Measurements from ENCODE around the gene PITPNM1.

The PITPNM1 gene

DNA sequence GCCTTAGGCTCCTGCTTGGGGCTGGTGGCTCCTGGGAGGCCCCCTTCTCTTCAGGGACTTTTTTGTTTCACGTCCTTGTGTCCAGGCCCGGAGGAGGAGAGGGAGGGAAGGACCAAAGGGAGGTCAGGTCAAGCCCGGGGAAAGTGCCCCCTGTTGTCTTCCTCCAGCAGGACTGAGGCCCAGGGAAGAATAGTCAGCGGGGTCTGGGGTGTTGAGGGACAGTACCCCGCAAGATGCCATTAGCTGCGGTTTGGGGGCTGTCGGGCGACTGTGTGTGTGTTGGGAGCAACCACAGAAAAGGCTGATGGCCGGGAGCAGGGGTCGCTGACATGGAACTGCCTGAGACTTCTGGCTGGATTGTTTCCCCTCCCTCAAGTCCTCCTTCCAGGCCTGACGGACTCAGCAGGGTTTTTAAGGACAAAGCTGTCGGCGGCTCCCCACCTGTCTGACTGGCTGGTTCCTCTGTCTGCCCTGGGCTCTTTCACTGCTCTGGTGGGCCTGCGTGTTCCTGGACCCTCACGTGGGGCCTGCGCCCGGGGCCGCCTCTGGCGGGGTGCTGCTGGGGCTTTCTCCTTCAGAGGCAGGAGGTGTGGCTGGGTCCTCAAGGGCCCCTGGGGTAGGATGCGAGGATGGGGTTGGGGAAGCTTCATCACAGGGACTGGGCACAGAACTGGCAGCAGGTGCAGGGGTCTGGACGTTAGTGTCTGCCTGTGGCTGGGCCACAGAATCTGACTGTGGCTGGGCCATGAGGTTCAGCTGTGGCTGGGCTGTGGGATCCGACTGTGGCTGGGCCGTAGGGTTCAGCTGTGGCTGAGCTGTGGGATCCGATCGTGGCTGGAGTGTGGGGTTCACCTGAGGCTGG lies 54.1 kb downstream of the PITPNM1 start:
- Histone ChIP-seq H3K9me3 (ENCODE audit: insufficient read depth, low read depth, low read length) (no peaks in the 10 kb centered on the region), H3K4me1 (ENCODE audit: insufficient read depth, low read length, poor library complexity, severe bottlenecking) (no peaks in the 10 kb centered on the region), H2AFZ (ENCODE audit: low read length) (no peak overlapping the region), H3K4me3 (ENCODE audit: low read length, poor library complexity, severe bottlenecking) (no peak overlapping the region), H3K9me2 (replicated peaks; ENCODE audit: low read depth, low read length) (no peaks in the 10 kb centered on the region), H3K27me3 (ENCODE audit: insufficient read depth, low read length, poor library complexity, severe bottlenecking) (no peaks in the 10 kb centered on the region), H3K36me3 (ENCODE audit: insufficient read depth, low read length) (no peaks in the 10 kb centered on the region), H3K4me2 (ENCODE audit: low read depth, low read length, poor library complexity, severe bottlenecking) (no peak overlapping the region), H4K20me1 (ENCODE audit: insufficient read depth, low read length, poor library complexity, severe bottlenecking) (no peaks in the 10 kb centered on the region), H3F3A (ENCODE audit: low read depth) (no peaks in the 10 kb centered on the region), H3K79me2 (ENCODE audit: insufficient read depth, low read length) (no peaks in the 10 kb centered on the region), H3K9ac (ENCODE audit: low read depth, low read length, poor library complexity, severe bottlenecking) (no peak overlapping the region)
- TF ChIP-seq, protein P1, sequence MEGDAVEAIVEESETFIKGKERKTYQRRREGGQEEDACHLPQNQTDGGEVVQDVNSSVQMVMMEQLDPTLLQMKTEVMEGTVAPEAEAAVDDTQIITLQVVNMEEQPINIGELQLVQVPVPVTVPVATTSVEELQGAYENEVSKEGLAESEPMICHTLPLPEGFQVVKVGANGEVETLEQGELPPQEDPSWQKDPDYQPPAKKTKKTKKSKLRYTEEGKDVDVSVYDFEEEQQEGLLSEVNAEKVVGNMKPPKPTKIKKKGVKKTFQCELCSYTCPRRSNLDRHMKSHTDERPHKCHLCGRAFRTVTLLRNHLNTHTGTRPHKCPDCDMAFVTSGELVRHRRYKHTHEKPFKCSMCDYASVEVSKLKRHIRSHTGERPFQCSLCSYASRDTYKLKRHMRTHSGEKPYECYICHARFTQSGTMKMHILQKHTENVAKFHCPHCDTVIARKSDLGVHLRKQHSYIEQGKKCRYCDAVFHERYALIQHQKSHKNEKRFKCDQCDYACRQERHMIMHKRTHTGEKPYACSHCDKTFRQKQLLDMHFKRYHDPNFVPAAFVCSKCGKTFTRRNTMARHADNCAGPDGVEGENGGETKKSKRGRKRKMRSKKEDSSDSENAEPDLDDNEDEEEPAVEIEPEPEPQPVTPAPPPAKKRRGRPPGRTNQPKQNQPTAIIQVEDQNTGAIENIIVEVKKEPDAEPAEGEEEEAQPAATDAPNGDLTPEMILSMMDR (conservative IDR thresholded peaks at IDR 0.05; ENCODE audit: low read length): no peak
- no peak for TF ChIP-seq EZH2phosphoT487 (IDR thresholded peaks at IDR 0.05; ENCODE audit: borderline replicate concordance)

DNA sequence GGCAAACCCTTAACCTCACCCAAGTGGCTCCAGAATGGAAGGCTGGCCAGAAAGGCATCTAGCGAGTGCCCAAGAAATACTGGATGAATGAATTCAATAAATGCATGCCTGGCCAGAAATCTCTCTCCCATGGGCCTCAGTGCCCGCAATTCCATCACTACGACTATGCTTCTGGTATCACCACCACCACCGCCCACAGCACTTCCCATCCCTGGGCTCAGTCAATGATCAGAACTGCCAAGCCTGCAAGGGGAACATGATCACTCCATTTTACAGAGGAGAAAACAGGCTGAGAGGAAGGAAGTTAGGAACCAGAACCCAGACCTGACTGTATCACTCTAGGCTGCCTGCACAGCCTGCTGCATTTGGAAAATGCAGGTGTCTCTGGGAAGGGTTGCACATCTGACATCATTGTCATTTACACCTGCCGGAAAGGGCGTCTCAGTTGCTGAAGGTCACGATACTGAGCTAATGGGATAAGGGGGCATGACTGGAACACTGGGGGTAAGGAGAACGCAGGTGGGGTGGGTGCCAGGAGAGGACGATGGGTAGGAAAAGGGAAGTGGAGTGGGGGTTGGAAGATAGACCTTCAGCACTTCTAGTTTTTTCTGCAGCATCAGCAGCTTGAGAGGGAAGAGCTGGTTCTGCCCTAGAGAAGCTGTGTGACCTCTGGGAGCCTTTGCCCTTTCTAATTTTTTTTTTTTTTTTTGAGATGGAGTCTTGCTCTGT lies 55.9 kb downstream of the PITPNM1 start:
- no peaks in the 10 kb centered on the region for H3F3A ChIP-seq (ENCODE audit: low read depth)
- H3K9me3 ChIP-seq (ENCODE audit: insufficient read depth, low read depth, low read length): no peaks in the 10 kb centered on the region
- no peaks in the 10 kb centered on the region for H3K27me3 ChIP-seq (ENCODE audit: insufficient read depth, low read length, poor library complexity, severe bottlenecking)
- H3K4me3 ChIP-seq (ENCODE audit: low read length, poor library complexity, severe bottlenecking): no peak overlapping the region
- H3K36me3 ChIP-seq (ENCODE audit: insufficient read depth, low read length): no peaks in the 10 kb centered on the region
- no peaks in the 10 kb centered on the region for H4K20me1 ChIP-seq (ENCODE audit: insufficient read depth, low read length, poor library complexity, severe bottlenecking)
- H3K9me2 ChIP-seq (replicated peaks; ENCODE audit: low read depth, low read length): no peaks in the 10 kb centered on the region
- H3K79me2 ChIP-seq (ENCODE audit: insufficient read depth, low read length): no peaks in the 10 kb centered on the region
- H3K4me2 ChIP-seq (ENCODE audit: low read depth, low read length, poor library complexity, severe bottlenecking): no peak overlapping the region
- no peak for TF ChIP-seq EZH2phosphoT487 (IDR thresholded peaks at IDR 0.05; ENCODE audit: borderline replicate concordance)
- TF ChIP-seq, protein P1 (conservative IDR thresholded peaks at IDR 0.05; ENCODE audit: low read length): no peak
- H3K4me1 ChIP-seq (ENCODE audit: insufficient read depth, low read length, poor library complexity, severe bottlenecking): no peaks in the 10 kb centered on the region
- H3K9ac ChIP-seq (ENCODE audit: low read depth, low read length, poor library complexity, severe bottlenecking): no peak overlapping the region
- no peak overlapping the region for H2AFZ ChIP-seq (ENCODE audit: low read length)

DNA sequence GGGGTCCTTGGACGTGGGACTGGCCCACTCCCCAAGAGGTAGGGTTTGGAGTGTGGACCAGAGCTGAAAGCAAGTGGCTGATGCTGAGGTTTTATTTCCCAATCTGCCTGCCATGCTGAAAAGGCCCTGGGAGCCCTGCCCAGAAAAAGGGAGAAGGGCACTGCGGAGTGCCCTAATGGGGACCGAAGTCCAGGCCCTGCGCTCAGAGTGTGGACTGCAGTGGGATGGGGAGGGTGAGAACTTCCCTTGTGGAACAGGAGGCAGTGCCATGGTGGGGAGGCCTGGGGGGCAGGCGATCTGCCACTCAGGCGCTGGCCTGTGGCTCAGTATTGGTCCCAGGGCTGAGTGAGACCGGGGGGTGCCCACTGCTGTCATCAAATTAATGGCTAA lies 56.9 kb downstream of the PITPNM1 start:
- Histone ChIP-seq H3K4me1 (ENCODE audit: insufficient read depth, low read length, poor library complexity, severe bottlenecking) (no peaks in the 10 kb centered on the region), H3K36me3 (ENCODE audit: insufficient read depth, low read length) (no peaks in the 10 kb centered on the region), H4K20me1 (ENCODE audit: insufficient read depth, low read length, poor library complexity, severe bottlenecking) (no peaks in the 10 kb centered on the region), H3K27me3 (ENCODE audit: insufficient read depth, low read length, poor library complexity, severe bottlenecking) (no peaks in the 10 kb centered on the region), H3K79me2 (ENCODE audit: insufficient read depth, low read length) (no peaks in the 10 kb centered on the region), H3K9me3 (ENCODE audit: insufficient read depth, low read depth, low read length) (no peaks in the 10 kb centered on the region), H3K4me2 (ENCODE audit: low read depth, low read length, poor library complexity, severe bottlenecking) (no peak overlapping the region), H3K4me3 (ENCODE audit: low read length, poor library complexity, severe bottlenecking) (no peak overlapping the region), H3K9ac (ENCODE audit: low read depth, low read length, poor library complexity, severe bottlenecking) (no peak overlapping the region), H3K9me2 (replicated peaks; ENCODE audit: low read depth, low read length) (no peaks in the 10 kb centered on the region), H3F3A (ENCODE audit: low read depth) (no peaks in the 10 kb centered on the region), H2AFZ (ENCODE audit: low read length) (no peak overlapping the region)
- TF ChIP-seq EZH2phosphoT487 (IDR thresholded peaks at IDR 0.05; ENCODE audit: borderline replicate concordance): no peak
- TF ChIP-seq, protein P1 (conservative IDR thresholded peaks at IDR 0.05; ENCODE audit: low read length): no peak

Measured in Loucy (cell line).